NCI-H774 (cell line): Measurements from ENCODE around the gene CCDC51.
"Not testable (repeated sequence)": the region's sequence is repeated elsewhere in the genome, so short reads cannot be mapped to it uniquely, and the experiment has no call there.

Source experiments
- DNase-seq: peaks from one replicate; lab custom pipeline; 2025; lab: John Stamatoyannopoulos, UW

CCDC51 gene, protein sequence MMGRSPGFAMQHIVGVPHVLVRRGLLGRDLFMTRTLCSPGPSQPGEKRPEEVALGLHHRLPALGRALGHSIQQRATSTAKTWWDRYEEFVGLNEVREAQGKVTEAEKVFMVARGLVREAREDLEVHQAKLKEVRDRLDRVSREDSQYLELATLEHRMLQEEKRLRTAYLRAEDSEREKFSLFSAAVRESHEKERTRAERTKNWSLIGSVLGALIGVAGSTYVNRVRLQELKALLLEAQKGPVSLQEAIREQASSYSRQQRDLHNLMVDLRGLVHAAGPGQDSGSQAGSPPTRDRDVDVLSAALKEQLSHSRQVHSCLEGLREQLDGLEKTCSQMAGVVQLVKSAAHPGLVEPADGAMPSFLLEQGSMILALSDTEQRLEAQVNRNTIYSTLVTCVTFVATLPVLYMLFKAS

DNA sequence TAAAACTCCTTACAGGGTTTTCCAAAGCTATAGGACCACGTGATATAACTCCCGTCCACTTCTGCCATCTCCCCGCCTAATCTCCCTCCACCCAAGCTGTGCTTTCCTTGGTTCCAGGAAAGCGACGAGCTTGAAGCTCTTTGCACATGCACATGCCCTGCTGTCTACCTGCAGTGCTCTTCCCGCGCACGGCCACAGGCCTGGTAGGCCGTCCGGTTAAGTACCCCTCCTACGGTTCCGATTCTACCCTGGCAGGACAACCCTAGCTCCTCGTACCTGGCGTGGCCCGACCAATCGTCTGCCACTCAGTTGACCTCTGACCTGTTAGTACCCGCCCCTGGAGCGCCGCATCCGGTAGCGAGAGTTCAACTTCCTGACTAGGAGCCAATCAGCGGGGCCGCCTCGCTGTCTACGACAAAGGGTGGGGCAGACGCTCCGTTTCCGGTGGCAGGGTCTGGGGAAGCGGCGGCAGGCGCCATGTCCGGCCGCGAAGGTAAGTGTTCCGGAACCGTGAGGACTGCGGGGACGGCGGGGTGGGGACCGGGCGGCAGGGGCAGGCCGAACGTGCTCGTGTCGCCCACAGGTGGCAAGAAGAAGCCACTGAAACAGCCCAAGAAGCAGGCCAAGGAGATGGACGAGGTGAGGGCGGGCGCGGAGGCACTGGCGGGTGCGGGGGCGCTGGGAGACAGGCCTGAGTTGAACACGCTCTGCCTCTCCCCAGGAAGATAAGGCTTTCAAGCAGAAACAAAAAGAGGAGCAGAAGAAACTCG is at the start of gene CCDC51, which contains the start of gene TMA7:
TSS of gene CCDC51 (minus strand) at position 300 of the 770 bp plus-strand sequence. CDS start 4,991 bp downstream, outside the sequence.
TSS of gene TMA7 (plus strand) at position 438 of the 770 bp plus-strand sequence. CDS start at position 478, 40 bp downstream.
- DNase-seq = peak; percentile 91

DNA sequence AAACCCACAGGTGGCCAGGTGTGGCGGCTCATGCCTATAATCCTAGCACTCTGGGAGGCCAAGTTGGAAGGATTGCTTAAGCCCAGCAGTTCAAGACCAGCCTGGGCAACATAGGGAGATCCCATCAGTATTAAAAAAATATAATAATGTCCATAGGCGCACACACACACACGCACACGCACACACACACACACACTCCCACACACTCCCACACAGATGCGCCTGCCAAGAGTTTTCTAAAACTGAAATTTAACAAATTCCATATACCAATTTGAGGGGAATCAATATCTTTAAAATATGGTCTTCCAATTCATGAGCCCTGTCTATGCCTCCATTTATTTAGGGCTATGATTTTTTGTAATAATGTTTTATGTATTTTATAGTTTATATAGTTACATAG is 47.0 kb upstream of the CCDC51 start:
- DNase-seq = no peak

DNA sequence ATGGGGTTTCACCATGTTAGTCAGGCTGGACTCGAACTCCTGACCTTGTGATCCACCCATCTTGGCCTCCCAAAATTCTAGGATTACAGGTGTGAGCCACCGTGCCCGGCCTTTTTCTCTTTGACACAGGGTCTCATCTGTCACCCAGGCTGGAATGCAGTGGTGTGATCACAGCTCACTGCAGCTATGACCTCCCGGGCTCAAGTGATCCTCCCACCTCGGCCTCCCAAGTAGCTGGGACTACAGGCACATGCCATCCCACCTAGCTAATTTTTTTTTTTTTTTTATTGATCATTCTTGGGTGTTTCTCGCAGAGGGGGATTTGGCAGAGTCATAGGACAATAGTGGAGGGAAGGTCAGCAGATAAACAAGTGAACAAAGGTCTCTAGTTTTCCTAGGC is 42.9 kb upstream of the CCDC51 start:
- DNase-seq = not testable (repeated sequence)

- not testable (repeated sequence) for DNase-seq
Measured at GRCh38 chr3:48480891-48481290, 41.0 kb upstream of the CCDC51 start.

- DNase-seq = no peak
Measured at GRCh38 chr3:48478626-48479555, 39.0 kb upstream of the CCDC51 start.

DNA sequence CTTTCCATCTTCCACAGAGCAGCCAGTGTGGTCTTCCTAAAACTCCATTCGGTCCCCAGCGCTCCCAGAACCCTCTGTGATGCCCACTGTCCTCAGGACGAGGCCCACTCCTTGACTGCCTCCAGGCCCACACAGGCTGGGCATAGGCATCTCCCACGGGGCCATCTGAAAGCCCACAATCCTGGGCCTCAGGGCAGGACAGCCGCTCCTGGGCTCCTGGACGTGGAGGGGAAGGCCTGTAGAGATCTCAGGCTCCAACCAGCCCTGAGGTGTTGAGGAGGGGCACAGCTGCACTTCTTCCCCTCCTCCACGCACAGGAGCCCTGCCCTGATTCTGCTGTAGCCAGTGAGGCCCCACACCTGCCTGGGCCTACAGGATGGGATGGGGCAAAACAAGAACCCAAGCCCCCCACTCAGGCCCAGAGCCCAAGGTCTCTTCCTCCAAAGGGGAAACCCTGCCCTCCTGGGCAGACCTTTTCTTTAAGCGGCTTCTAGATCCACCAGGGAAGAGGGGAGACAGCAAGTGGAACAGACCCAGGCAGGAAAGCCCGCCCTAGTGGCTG is 38.1 kb upstream of the CCDC51 start:
- DNase-seq = no peak

GRCh38 chr3:48476426-48477053 is 36.6 kb upstream of the CCDC51 start:
- DNase-seq = no peak

DNA sequence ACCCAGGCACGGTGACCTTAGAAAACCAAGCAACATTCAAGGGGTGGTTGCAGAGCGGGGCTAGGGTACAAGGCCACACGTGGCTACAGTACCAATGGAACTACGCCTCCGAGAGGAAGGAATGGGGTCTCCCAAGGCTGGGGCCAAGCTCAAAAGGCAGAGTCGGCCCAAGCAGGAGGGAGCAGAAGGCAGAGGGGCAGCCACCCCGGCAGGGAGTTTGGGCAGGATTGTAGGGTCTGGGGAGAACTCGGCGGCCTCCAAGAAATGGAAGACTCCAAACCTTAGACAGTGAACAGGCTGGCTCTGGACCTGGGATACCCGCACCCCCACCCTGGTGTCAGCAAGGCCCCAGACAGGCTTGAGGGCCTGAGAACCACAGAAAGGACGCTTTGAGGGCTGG is 35.3 kb upstream of the CCDC51 start:
- no peak for DNase-seq

GRCh38 chr3:48474619-48475018 is 34.7 kb upstream of the CCDC51 start:
- no peak for DNase-seq

DNA sequence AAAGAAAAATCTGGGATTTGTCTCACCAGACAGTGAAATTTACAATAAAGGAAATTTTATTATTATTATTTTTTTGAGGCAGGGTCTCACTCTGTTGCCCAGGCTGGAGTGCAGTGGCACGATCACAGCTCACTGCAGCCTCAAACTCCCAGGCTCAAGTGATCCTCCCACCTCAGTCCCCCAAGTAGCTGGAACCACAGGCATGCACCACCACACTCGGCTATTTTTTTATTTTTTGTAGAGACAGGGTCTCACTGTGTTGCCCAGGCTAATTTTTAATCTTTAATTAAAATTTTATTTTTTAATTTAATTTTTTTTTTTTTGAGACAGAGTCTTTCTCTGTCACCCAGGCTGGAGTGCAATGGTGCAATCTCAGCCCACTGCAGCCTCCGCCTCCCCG is 34.1 kb upstream of the CCDC51 start:
- not testable (repeated sequence) for DNase-seq

- peak; percentile 33 for DNase-seq
Measured at GRCh38 chr3:48473617-48473952, 33.7 kb upstream of the CCDC51 start.

DNA sequence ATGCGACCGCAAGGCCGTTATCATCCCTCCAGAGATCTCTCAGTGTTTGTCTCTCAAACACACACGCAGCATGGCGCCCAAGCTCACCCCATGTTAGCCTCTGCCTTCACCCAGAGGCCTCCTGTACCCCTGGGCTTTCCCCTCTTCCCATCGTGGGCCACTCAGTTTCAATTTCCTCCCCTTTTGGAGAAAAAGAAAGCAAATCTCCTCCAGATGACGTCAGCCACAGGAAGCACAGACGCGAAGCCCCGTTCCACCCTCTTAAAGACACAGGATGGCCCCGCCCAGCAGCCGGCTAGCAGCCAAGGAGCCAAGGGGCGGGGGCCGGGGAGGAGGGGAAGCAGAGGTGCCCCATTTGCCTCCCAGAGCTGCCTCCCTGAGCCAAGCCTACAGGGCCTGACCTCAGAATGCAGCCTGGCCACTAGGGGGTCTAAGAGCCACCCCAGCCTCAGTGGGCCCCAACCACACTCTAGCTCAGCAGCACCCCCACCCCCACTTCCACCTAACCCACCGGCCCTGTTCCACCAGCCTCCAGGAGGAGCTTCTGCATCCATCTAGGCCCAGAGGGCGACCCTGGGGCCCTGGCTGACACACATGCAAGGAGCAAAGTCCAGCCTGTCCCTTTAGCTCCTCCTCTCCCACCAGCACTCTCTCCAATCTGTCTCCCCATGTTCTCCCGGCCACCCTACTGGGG is 33.2 kb upstream of the CCDC51 start:
- peak; percentile 53 for DNase-seq

DNA sequence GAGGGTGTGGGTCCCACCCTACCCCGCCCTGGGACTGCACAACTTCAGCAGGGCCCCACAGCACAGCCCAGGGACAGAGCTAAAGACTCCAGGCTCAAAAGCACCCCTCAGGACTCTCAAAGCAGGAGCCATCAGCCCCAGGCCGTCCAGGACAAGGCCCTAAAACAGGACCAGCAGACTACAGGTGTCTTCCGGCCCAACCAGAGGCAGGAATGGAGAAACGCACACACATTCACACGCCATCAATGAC is 32.7 kb upstream of the CCDC51 start:
- no peak for DNase-seq

GRCh38 chr3:48470286-48470685 is 30.4 kb upstream of the CCDC51 start:
- no peak for DNase-seq

DNA sequence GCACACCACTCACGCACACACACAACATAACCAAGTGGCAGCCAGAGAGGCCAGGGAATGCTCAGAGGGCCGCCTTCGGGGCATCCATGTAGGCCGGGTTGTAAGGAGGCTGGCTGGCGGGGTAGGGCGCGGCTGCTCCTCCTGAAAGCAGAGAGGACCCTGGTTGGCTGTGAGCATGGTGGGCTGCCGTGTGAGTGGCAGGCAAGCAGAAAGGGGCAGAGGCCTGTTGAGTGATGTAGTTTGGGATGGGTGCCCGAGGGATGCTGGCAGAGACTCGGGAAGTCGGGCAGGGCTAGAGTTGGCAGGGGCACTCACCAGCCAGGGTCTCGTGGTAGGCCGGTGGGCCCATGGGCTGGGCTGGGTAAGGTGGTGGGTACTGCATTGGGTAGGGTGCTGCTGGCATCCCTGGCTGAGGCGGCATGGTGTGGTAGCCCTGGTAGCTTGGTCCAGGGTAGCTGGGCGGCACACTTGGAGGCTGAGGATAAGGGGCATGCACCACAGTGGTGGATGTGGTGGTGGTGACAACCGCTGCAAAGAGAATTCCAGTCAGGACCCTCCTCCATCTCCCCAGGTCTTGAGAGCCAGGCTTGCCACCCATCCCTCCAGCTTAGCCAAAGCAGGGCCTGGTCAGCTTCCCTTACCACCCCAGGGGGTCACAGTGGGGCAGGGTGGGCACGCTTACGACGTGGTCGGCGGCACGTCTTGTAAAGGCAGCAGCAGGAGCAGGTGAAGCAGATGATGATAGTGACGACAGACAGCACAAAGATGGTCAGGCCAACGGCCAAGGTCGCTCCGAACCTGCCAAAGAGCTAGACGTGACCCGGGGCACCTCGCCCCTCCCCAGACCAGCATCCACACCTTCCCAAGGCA is 29.4 kb upstream of the CCDC51 start:
- no peak for DNase-seq

DNA sequence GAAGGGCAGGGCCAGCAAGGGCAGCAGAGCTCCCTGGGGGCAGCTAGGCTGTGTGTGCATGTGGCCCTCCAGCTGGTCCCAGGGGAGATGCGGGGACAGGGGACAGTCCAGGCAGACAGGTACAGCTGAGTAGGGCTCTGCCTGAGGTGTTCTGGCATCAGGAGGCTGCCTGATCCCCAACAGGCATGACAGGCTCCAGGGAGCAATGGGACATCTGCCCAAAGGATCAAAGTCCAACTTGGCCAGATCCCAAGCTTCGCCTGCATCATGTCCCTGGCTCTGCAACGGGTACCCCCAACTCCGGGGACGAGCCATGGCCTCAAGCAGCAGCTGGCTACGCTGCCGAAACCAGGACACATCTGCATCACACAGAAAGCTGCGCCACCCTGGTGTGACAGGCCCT is 28.4 kb upstream of the CCDC51 start:
- DNase-seq = no peak

GRCh38 chr3:48467473-48468267 is 27.8 kb upstream of the CCDC51 start:
- DNase-seq = no peak

GRCh38 chr3:48467110-48467454 is 27.2 kb upstream of the CCDC51 start:
- no peak for DNase-seq

DNA sequence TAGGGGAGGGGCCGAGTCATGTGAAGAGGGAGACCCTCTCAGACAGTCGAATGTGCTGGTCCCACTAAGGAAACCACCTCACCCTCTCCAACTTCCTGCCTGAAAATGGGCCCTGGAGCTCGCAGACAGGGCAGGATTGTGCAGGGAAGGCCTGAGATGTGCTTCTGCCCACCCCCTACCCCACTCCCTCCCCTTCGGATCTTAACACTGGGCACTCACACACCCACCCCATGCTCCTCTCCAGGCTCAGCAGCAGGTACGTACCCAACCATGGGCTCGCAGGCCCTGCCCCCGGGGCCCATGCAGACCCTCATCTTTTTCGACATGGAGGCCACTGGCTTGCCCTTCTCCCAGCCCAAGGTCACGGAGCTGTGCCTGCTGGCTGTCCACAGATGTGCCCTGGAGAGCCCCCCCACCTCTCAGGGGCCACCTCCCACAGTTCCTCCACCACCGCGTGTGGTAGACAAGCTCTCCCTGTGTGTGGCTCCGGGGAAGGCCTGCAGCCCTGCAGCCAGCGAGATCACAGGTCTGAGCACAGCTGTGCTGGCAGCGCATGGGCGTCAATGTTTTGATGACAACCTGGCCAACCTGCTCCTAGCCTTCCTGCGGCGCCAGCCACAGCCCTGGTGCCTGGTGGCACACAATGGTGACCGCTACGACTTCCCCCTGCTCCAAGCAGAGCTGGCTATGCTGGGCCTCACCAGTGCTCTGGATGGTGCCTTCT is 26.6 kb upstream of the CCDC51 start:
- DNase-seq = no peak
